Endothelial cell of umbilical vein (primary cell): ENCODE data around the gene IRF2BP2. TPM values are rescaled to one million over a fixed set of nuclear protein-coding genes. Genes with fewer than 3 reads are reported as not detected.

Experiments
- BruUV-seq: library from RNA; stranded (reverse); fragments of 400-500 nt; replicated peaks from 2 replicates; lab custom pipeline; 2021; lab: Mats Ljungman, UMichigan
- CTCF ChIA-PET: fragments of 300-600, 350-600 bp; sonication (Branson Sonifier 250); formaldehyde crosslinking; loops from one replicate; lab custom pipeline; 2021; ENCODE audit warnings: antibody characterized with exemption, inconsistent platforms; lab: Charles Lee
- POLR2A ChIA-PET: fragments of 300-600, 350-600 bp; sonication (Branson Sonifier 250); formaldehyde crosslinking; loops from one replicate; lab custom pipeline; 2021; ENCODE audit warnings: antibody characterized with exemption, inconsistent platforms; lab: Charles Lee
- DNase-seq: peaks from one replicate; pipeline ENCODE4 v3.0.0-alpha.2; 2011; ENCODE audit warnings: low read depth, low spot score
- FAIRE-seq: peaks from 2 replicates; lab custom pipeline; 2011; peaks lifted over from hg19 to GRCh38; lab: Jason Lieb, UNC
- H2AFZ ChIP-seq: 2 replicates; pipeline ENCODE4 v1.6.0; 2012; ENCODE audit warnings: low read depth, low read length, control low read depth, inconsistent platforms
- H3K27ac ChIP-seq: 2 replicates; pipeline ENCODE4 v1.5.1; 2011; ENCODE audit warnings: low read depth, mild to moderate bottlenecking, control low read depth, low read length, moderate library complexity; ENCODE audit not compliant: insufficient read depth
- H3K27me3 ChIP-seq, 2 experiments: 2 replicates each; pipeline versions ENCODE4 v1.6.0 to v1.6.1; 2011; ENCODE audit warnings: low read length in 2 of 2, mixed read lengths in 1 of 2; ENCODE audit not compliant: control insufficient read depth in 2 of 2, insufficient read depth in 2 of 2
- H3K36me3 ChIP-seq, 2 experiments: 2 replicates in 1 of 2; 3 replicates in 1 of 2; pipeline ENCODE4 v1.5.1; 2011; ENCODE audit warnings: low read length in 2 of 2, mild to moderate bottlenecking in 1 of 2, moderate library complexity in 1 of 2; ENCODE audit not compliant: control insufficient read depth in 2 of 2, insufficient read depth in 2 of 2; ENCODE audit errors: extremely low read depth in 1 of 2
- H3K4me1 ChIP-seq: 3 replicates; pipeline ENCODE4 v1.5.1; 2011; ENCODE audit warnings: mild to moderate bottlenecking, low read length; ENCODE audit not compliant: control insufficient read depth, insufficient read depth; ENCODE audit errors: extremely low read depth
- H3K4me2 ChIP-seq: 2 replicates; pipeline ENCODE4 v1.6.1; 2011; ENCODE audit warnings: low read length, control low read depth, mixed read lengths; ENCODE audit not compliant: insufficient read depth
- H3K4me3 ChIP-seq, 3 experiments: fragments of 200-600 bp in 1 of 3; sonication (generic), shearing (Covaris generic) in 1 of 3; replicated peaks in 1 of 3; 2 replicates each; pipeline ENCODE4 v1.5.1; 2011 to 2016; ENCODE audit warnings: control low read depth in 3 of 3, low read length in 3 of 3, mild to moderate bottlenecking in 2 of 3, inconsistent platforms in 1 of 3, low read depth in 1 of 3, moderate library complexity in 1 of 3; ENCODE audit not compliant: insufficient read depth in 1 of 3
- H3K79me2 ChIP-seq: 2 replicates; pipeline ENCODE4 v1.6.0; 2012; ENCODE audit warnings: low read length, inconsistent platforms; ENCODE audit not compliant: control insufficient read depth, insufficient read depth
- H3K9ac ChIP-seq: replicated peaks from 2 replicates; pipeline ENCODE3; 2011; ENCODE audit warnings: low read length, control low read depth; ENCODE audit not compliant: insufficient read depth; ENCODE audit errors: extremely low read depth
- H3K9me1 ChIP-seq: replicated peaks from 3 replicates; pipeline ENCODE4 v1.6.0; 2011; ENCODE audit warnings: mild to moderate bottlenecking, low read length; ENCODE audit not compliant: control insufficient read depth, insufficient read depth; ENCODE audit errors: extremely low read depth
- H3K9me3 ChIP-seq: replicated peaks from 2 replicates; pipeline ENCODE4 v1.5.1; 2012; ENCODE audit warnings: low read length, inconsistent platforms; ENCODE audit not compliant: control insufficient read depth, insufficient read depth
- H4K20me1 ChIP-seq: replicated peaks from 2 replicates; pipeline ENCODE3; 2011; ENCODE audit warnings: mild to moderate bottlenecking, low read length; ENCODE audit not compliant: control insufficient read depth, insufficient read depth; ENCODE audit errors: extremely low read depth
- FOS ChIP-seq: IDR thresholded peaks from 2 replicates; pipeline ENCODE4 v1.6.1; 2011; ENCODE audit warnings: mild to moderate bottlenecking, low read length, moderate library complexity, borderline replicate concordance; ENCODE audit not compliant: insufficient read depth
- GATA2 ChIP-seq: IDR thresholded peaks from 2 replicates; pipeline ENCODE4 v1.7.0; 2011; ENCODE audit warnings: low read depth, mild to moderate bottlenecking, moderate library complexity, mixed read lengths, low read length; ENCODE audit not compliant: insufficient read length, insufficient read depth
- dilution Hi-C: fragments of 300-500 bp; cut with MboI; formaldehyde crosslinking; loops from one replicate; pipeline ENCODE4 v1.15.0; 2019; ENCODE audit warnings: low sequenced_read_pairs; ENCODE audit not compliant: extremely low pct_ligation_motif_present
- intact Hi-C: fragments of 100-400 bp; cut with micrococcal nuclease; formaldehyde crosslinking; loops from one replicate; pipeline ENCODE4 v1.10.0; 2022
- polyA plus RNA-seq, 4 experiments: library from polyadenylated mRNA; depleted of rRNA in 3 of 4; stranded (reverse) in 3 of 4; unstranded in 1 of 4; fragments of >200 nt; gene quantifications; 2 replicates each; pipeline versions ENCODE4 v1.2.1 to v1.2.3, GENCODE V29; 2011 to 2012; ENCODE audit warnings: missing spikeins in 1 of 4
- total RNA-seq: library from RNA; stranded (reverse); gene quantifications from 2 replicates; pipeline ENCODE4 v1.2.3, GENCODE V29; 2021

Gene IRF2BP2
- total and polyA plus RNA-seq, 2 donors (not counting 3 experiments of a cell fraction or from before 2014, with no cell fraction given) = 66.6 to 109 TPM

DNA sequence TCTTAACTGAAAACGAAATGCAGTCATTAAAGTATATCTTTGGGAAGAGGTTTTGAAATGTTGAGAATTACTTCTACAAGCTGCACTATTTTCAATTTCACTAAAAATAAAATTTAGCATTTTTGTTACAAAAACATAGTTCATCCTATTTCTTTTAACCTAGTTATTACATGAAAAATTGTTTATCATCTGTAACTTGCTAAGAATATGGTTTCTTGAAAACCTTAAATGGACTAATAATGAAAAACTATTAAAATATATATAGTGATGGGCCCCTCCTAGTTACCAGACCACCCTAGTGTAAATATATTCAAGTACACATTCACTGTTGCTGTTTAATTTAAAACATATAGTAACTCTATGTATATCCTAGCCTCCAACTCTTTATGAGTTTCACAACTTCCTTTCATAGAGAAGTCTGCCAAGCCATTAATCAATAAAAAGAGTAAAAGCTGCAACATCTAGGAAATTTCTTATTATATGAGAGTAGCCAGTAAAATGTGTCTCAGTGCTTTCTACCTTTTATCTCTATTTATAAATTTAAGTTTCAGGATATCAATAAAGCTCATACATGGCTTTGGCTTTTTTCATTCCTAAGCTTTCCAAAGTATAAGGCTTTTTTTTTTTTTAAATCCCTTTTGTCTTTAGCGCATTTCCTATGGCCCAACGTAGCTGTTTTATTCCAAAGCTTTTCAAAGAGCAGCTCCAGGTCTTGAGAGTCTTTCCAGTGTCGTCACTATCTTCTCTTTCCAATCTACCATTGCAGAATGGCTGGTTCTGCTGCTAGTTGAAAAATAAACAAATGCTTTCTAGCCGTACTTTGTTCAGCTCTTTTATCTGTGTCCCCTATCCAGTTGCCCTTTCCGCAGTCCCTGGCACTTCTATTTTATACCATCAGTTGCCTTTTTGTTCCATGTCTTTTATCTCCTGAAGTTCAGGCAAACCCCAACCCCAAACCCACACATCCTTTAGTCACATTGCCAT is 6.5 kb downstream of the IRF2BP2 start:
- H3K4me2 ChIP-seq = peak overlapping the region; percentile 98
- intact Hi-C loops = loop anchor here (2.0 kb wide), 1 partner anchor 241 kb away; no protein-coding TSS in a partner anchor
- H3K9me3 ChIP-seq = no peaks in the 10 kb centered on the region
- ChIA-PET CTCF (interaction anchor here (0.8 to 9.1 kb wide), 12 partner anchors 9 to 501 kb away, joined by 3 to 80 read pairs (median 6); no protein-coding TSS in a partner anchor), POLR2A (interaction anchor here (0.5 to 1.9 kb wide), 4 partner anchors 87 to 381 kb away, joined by 3 to 8 read pairs (median 5); no protein-coding TSS in a partner anchor)
- H3K4me3 ChIP-seq = peak overlapping the region; percentile 51 to 94 (median 57)
- peaks cover 54% of the 10 kb centered on the region for H3K4me1 ChIP-seq
- H4K20me1 ChIP-seq = no peaks in the 10 kb centered on the region
- H2AFZ ChIP-seq = no peak overlapping the region
- TF ChIP-seq GATA2 = peak; percentile 40
- TF ChIP-seq FOS = no peak
- H3K36me3 ChIP-seq = peaks cover 5 to 11% of the 10 kb centered on the region in 2 experiments
- H3K9ac ChIP-seq = peak overlapping the region; percentile 94
- BruUV-seq = TSS peak; percentile 75
- peak; percentile 66 for DNase-seq
- H3K9me1 ChIP-seq = no peaks in the 10 kb centered on the region
- H3K27me3 ChIP-seq = no peaks in the 10 kb centered on the region
- dilution Hi-C loops = loop anchor here (10.0 to 25.0 kb wide), 2 partner anchors 384 to 471 kb away; no protein-coding TSS in a partner anchor
- peak overlapping the region; percentile 87 for H3K27ac ChIP-seq
- peaks cover 62% of the 10 kb centered on the region for H3K79me2 ChIP-seq
- peak; percentile 50 for FAIRE-seq
